ENCODE data around the gene AFAP1L2.

The AFAP1L2 gene

GRCh38 chr10:114281461-114281860, 122.8 kb downstream of the AFAP1L2 start:
- TF ChIP-seq, protein P1, sequence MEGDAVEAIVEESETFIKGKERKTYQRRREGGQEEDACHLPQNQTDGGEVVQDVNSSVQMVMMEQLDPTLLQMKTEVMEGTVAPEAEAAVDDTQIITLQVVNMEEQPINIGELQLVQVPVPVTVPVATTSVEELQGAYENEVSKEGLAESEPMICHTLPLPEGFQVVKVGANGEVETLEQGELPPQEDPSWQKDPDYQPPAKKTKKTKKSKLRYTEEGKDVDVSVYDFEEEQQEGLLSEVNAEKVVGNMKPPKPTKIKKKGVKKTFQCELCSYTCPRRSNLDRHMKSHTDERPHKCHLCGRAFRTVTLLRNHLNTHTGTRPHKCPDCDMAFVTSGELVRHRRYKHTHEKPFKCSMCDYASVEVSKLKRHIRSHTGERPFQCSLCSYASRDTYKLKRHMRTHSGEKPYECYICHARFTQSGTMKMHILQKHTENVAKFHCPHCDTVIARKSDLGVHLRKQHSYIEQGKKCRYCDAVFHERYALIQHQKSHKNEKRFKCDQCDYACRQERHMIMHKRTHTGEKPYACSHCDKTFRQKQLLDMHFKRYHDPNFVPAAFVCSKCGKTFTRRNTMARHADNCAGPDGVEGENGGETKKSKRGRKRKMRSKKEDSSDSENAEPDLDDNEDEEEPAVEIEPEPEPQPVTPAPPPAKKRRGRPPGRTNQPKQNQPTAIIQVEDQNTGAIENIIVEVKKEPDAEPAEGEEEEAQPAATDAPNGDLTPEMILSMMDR (IDR thresholded peaks at IDR 0.05; ENCODE audit: insufficient read depth, low read depth, low read length, missing control alignments): no peak
- no peak for DNase-seq (ENCODE audit: low read depth)
- no peak overlapping the region for H3K4me3 ChIP-seq (ENCODE audit: low read depth, low read length)

GRCh38 chr10:114281006-114281405, 123.3 kb downstream of the AFAP1L2 start:
- TF ChIP-seq, protein P1 (IDR thresholded peaks at IDR 0.05; ENCODE audit: insufficient read depth, low read depth, low read length, missing control alignments): no peak
- H3K4me3 ChIP-seq (ENCODE audit: low read depth, low read length): no peak overlapping the region
- no peak for DNase-seq (ENCODE audit: low read depth)

DNA sequence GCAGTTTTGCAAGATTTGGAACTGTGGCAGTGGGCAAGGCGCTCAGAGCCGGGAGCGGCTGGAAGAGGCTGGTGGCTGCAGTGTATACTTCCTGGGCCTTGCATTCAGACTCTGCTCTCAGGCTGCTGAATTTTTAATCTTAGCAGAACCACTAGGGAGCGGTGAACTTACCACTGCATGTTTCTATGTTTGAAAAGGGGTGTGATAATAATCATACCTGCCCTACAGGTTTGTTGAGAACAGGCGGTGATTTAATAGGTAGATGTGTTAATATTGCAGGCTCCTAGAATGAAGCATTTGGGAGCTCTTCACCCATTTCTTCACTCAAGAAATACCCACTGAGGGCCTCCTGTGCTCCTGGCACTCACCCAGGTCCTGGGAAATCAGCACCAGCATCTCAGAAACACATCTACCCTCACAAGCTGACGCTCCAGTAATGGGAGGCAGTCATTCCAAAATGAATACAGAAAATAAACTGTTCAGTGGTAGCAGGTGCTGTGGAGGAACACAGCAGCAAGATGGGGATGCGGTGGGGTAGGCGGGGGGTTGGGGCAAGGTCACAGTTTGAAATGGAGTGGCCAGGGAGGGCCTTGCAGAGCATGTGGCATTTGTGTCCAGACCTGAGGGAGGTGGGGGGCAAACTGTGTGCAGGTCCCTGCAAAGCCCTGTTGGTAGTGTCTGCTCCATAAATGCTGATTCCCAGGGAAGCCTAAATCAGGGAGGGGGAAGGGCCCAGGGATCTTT, 124.2 kb downstream of the AFAP1L2 start:
- TF ChIP-seq, protein P1 (IDR thresholded peaks at IDR 0.05; ENCODE audit: insufficient read depth, low read depth, low read length, missing control alignments): no peak
- DNase-seq (ENCODE audit: low read depth): no peak
- H3K4me3 ChIP-seq (ENCODE audit: low read depth, low read length): no peak overlapping the region

DNA sequence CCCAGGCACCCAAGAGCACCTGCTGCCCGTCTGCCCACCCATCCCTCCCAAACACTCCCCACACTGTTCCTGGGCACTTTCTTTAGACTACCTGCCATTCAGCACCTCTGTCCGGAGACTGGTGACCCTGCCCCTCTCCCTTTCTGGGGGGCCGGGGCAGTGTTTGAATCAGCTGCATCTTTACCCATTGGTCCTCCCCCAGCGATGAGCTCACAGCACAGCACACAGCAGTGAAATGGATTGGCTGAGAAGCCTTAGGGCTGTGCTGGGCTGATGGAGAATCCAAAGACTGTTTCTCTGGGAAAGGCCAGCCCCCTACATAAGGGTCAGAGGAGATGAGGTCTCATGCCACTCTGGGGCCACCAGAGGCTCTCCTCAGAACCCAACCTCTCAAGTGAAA, 125.0 kb downstream of the AFAP1L2 start:
- no peak for DNase-seq (ENCODE audit: low read depth)
- TF ChIP-seq, protein P1 (IDR thresholded peaks at IDR 0.05; ENCODE audit: insufficient read depth, low read depth, low read length, missing control alignments): no peak
- H3K4me3 ChIP-seq (ENCODE audit: low read depth, low read length): no peak overlapping the region

- DNase-seq (ENCODE audit: low read depth): no peak
- TF ChIP-seq, protein P1 (IDR thresholded peaks at IDR 0.05; ENCODE audit: insufficient read depth, low read depth, low read length, missing control alignments): no peak
- no peak overlapping the region for H3K4me3 ChIP-seq (ENCODE audit: low read depth, low read length)
Measured at GRCh38 chr10:114278884-114279191, 125.5 kb downstream of the AFAP1L2 start.

GRCh38 chr10:114278140-114278883, 126.0 kb downstream of the AFAP1L2 start:
- DNase-seq (ENCODE audit: low read depth): no peak
- TF ChIP-seq, protein P1 (IDR thresholded peaks at IDR 0.05; ENCODE audit: insufficient read depth, low read depth, low read length, missing control alignments): no peak
- no peak overlapping the region for H3K4me3 ChIP-seq (ENCODE audit: low read depth, low read length)

Data from GM12865 (cell line).